Right cardiac atrium (tissue), 5 donors: ENCODE data around the gene SYT1. TPM values are rescaled to one million over a fixed set of nuclear protein-coding genes. Genes with fewer than 3 reads are reported as not detected.

Experiments
- ATAC-seq, 2 donors: fragments of 200-7000 bp; cut with Tn5 transposase; one replicate each; pipeline versions ENCODE4 v1.8.0 to v1.9.1; 2020; ENCODE audit warnings: moderate library complexity in 2 of 2, mild to moderate bottlenecking in 1 of 2
- DNase-seq, 3 donors: peaks; one replicate each; pipeline ENCODE4 v3.0.0-alpha.2; 2020
- H3K27ac ChIP-seq: one replicate; pipeline ENCODE4 v1.5.1; 2013; ENCODE audit warnings: mild to moderate bottlenecking, low read length, control low read depth, moderate library complexity
- H3K27me3 ChIP-seq: one replicate; pipeline ENCODE4 v1.6.1; 2013; ENCODE audit not compliant: control insufficient read depth, insufficient read depth
- H3K4me1 ChIP-seq: one replicate; pipeline ENCODE4 v1.6.1; 2013; ENCODE audit warnings: low read length; ENCODE audit not compliant: control insufficient read depth, insufficient read depth
- H3K4me3 ChIP-seq: one replicate; pipeline ENCODE4 v1.5.1; 2013; ENCODE audit warnings: low read length, control low read depth
- H3K9me3 ChIP-seq: one replicate; pipeline ENCODE4 v1.6.1; 2013; ENCODE audit warnings: low read length; ENCODE audit not compliant: control insufficient read depth
- WGBS: extraction: QIAGEN DNeasy Blood & Tissue Kit; methylation state at CpG from one replicate; pipeline ENCODE4 v1.1.7; 2013; 5-methylcytosine and 5-hydroxymethylcytosine counted together
- intact Hi-C, 4 donors: fragments of 100-400 bp; cut with DNase I; formaldehyde crosslinking; loops; one replicate each; pipeline versions ENCODE4 v1.11.0 to v1.14.0; 2022 to 2023
- polyA plus RNA-seq: library from polyadenylated mRNA; stranded (reverse); fragments of 200-250 nt; gene quantifications from one replicate; pipeline ENCODE4 v1.2.3, GENCODE V29; 2013
- total RNA-seq, 4 donors: library from RNA; stranded (reverse); fragmentation: NEBNext Ultra II Directional; extraction: Animal tissue kit (Norgen Biotek cat#: 25700); gene quantifications; one replicate each; pipeline ENCODE4 v1.2.1, GENCODE V29; 2021
- donor health status: healthy with polysubstance abuse.
- donor health status: DM: no; HTN: yes; CAD: no.
- donor health status: DM: no; HTN: no; CAD: no.
- donor health status: DM: no; HTN: yes; CAD: no; lungs with severe emphysema.
- donor health status: DM: yes; HTN: yes; CAD: no.

Gene SYT1
- total and polyA plus RNA-seq, 5 donors: 0.20 to 0.53 (median 0.27) TPM; not detected in 1

- Histone ChIP-seq H3K4me3 (no peak overlapping the region), H3K27me3 (no peaks in the 10 kb centered on the region), H3K9me3 (no peaks in the 10 kb centered on the region), H3K4me1 (no peaks in the 10 kb centered on the region), H3K27ac (no peak overlapping the region)
- WGBS: 80% methylated on average over 5 of the region's 5 CpGs
- DNase-seq (no peak), ATAC-seq (no peak)
- intact Hi-C loops: no loop called here
Observed at GRCh38 chr12:79296133-79296532, 431.6 kb downstream of the SYT1 start.

- ATAC-seq (no peak), DNase-seq (no peak)
- H3K27ac ChIP-seq: no peak overlapping the region
- intact Hi-C loops: no loop called here
- no peak overlapping the region for H3K4me3 ChIP-seq
- H3K4me1 ChIP-seq: no peaks in the 10 kb centered on the region
- no peaks in the 10 kb centered on the region for H3K9me3 ChIP-seq
- 71% methylated on average over 4 of the region's 4 CpGs for WGBS
- no peaks in the 10 kb centered on the region for H3K27me3 ChIP-seq
Observed at GRCh38 chr12:79296871-79297270, 432.3 kb downstream of the SYT1 start.

GRCh38 chr12:79298506-79298905 lies 433.9 kb downstream of the SYT1 start:
- no peaks in the 10 kb centered on the region for H3K9me3 ChIP-seq
- no peak overlapping the region for H3K4me3 ChIP-seq
- DNase-seq (no peak), ATAC-seq (no peak)
- no peak overlapping the region for H3K27ac ChIP-seq
- H3K4me1 ChIP-seq: no peaks in the 10 kb centered on the region
- no peaks in the 10 kb centered on the region for H3K27me3 ChIP-seq
- intact Hi-C loops: no loop called here

GRCh38 chr12:79299447-79300198 lies 435.0 kb downstream of the SYT1 start:
- no peak overlapping the region for H3K4me3 ChIP-seq
- ATAC-seq (no peak), DNase-seq (no peak)
- no peaks in the 10 kb centered on the region for H3K27me3 ChIP-seq
- WGBS: 73% methylated on average over 5 of the region's 5 CpGs
- H3K27ac ChIP-seq: no peak overlapping the region
- no peaks in the 10 kb centered on the region for H3K9me3 ChIP-seq
- intact Hi-C loops: no loop called here
- no peaks in the 10 kb centered on the region for H3K4me1 ChIP-seq

GRCh38 chr12:79300199-79300568 lies 435.6 kb downstream of the SYT1 start:
- Histone ChIP-seq H3K27me3 (no peaks in the 10 kb centered on the region), H3K27ac (no peak overlapping the region), H3K4me3 (no peak overlapping the region), H3K9me3 (no peaks in the 10 kb centered on the region), H3K4me1 (no peaks in the 10 kb centered on the region)
- 83% methylated on average over 5 of the region's 5 CpGs for WGBS
- DNase-seq: no peak
- no peak for ATAC-seq
- intact Hi-C loops: no loop called here

- intact Hi-C loops: no loop called here
- DNase-seq (no peak), ATAC-seq (no peak)
- Histone ChIP-seq H3K27me3 (no peaks in the 10 kb centered on the region), H3K4me3 (no peak overlapping the region), H3K27ac (no peak overlapping the region), H3K4me1 (no peaks in the 10 kb centered on the region), H3K9me3 (no peaks in the 10 kb centered on the region)
- WGBS: 89% methylated on average over 3 of the region's 3 CpGs
Observed at GRCh38 chr12:79301181-79301580, 436.6 kb downstream of the SYT1 start.

GRCh38 chr12:79302162-79302814 lies 437.7 kb downstream of the SYT1 start:
- ATAC-seq: peak in 1 of 2 donors; percentile 71

GRCh38 chr12:79307340-79307739 lies 442.8 kb downstream of the SYT1 start:
- H3K4me1 ChIP-seq: no peaks in the 10 kb centered on the region
- no peak for DNase-seq
- no peaks in the 10 kb centered on the region for H3K9me3 ChIP-seq
- no peak overlapping the region for H3K27ac ChIP-seq
- no peak overlapping the region for H3K4me3 ChIP-seq
- WGBS: 89% methylated on average over 16 of the region's 16 CpGs
- no peak for ATAC-seq
- intact Hi-C loops: no loop called here
- H3K27me3 ChIP-seq: no peaks in the 10 kb centered on the region

More at GRCh38 chr12:79302162-79302814, 437.7 kb downstream of the SYT1 start:
- Histone ChIP-seq H3K27me3 (no peaks in the 10 kb centered on the region), H3K4me3 (no peak overlapping the region), H3K4me1 (no peaks in the 10 kb centered on the region), H3K27ac (no peak overlapping the region), H3K9me3 (no peaks in the 10 kb centered on the region)
- intact Hi-C loops: no loop called here
- DNase-seq: no peak
- 65% methylated on average over 9 of the region's 9 CpGs for WGBS

- 76% methylated on average over 2 of the region's 2 CpGs for WGBS
- no peaks in the 10 kb centered on the region for H3K4me1 ChIP-seq
- DNase-seq: no peak
- intact Hi-C loops: no loop called here
- no peaks in the 10 kb centered on the region for H3K27me3 ChIP-seq
- no peak overlapping the region for H3K27ac ChIP-seq
- ATAC-seq: no peak
- no peak overlapping the region for H3K4me3 ChIP-seq
- H3K9me3 ChIP-seq: no peaks in the 10 kb centered on the region
Observed at GRCh38 chr12:79309039-79309438, 444.5 kb downstream of the SYT1 start.

- H3K4me1 ChIP-seq: no peaks in the 10 kb centered on the region
- no peak for ATAC-seq
- H3K27me3 ChIP-seq: no peaks in the 10 kb centered on the region
- H3K9me3 ChIP-seq: no peaks in the 10 kb centered on the region
- no peak overlapping the region for H3K27ac ChIP-seq
- no peak for DNase-seq
- intact Hi-C loops: no loop called here
- no peak overlapping the region for H3K4me3 ChIP-seq
- 61% methylated on average over 10 of the region's 10 CpGs for WGBS
Observed at GRCh38 chr12:79317179-79317847, 452.7 kb downstream of the SYT1 start.

GRCh38 chr12:79322905-79323304 lies 458.3 kb downstream of the SYT1 start:
- Histone ChIP-seq H3K9me3 (no peaks in the 10 kb centered on the region), H3K4me3 (no peak overlapping the region), H3K4me1 (no peaks in the 10 kb centered on the region), H3K27ac (no peak overlapping the region), H3K27me3 (no peaks in the 10 kb centered on the region)
- intact Hi-C loops: no loop called here
- DNase-seq (no peak), ATAC-seq (no peak)
- WGBS: 71% methylated on average over 1 of the region's 1 CpG
